GM19035 (cell line): ENCODE results near the gene N4BP2.
"Not testable (repeated sequence)": the region's sequence is repeated elsewhere in the genome, so short reads cannot be mapped to it uniquely, and the experiment has no call there.

ENCODE experiments used
- ATAC-seq: cut with Tn5 transposase; IDR thresholded peaks from one replicate; pipeline ENCODE4 v1.9.1; 2021; ENCODE audit not compliant: unreplicated experiment

N4BP2 gene

DNA sequence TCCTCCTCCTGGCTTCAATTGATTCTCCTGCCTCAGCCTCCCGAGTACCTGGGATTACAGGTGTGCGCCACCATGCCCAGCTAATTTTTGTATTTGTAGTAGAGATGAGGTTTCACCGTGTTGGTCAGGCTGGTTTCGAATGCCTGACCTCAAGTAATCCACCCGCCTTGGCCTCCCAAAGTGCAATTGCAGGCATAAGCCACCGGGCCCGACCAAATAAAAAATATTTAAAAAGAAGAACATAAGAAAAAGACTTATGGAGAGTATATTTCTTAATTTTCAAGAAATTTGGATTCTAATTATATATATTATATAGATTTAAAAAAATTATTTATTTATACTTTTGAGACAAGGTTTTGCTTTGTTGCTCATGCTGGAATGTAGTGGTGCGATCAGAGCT lies 29.8 kb downstream of the N4BP2 start:
- no peak for ATAC-seq

GRCh38 chr4:40087799-40088366 lies 31.2 kb downstream of the N4BP2 start:
- ATAC-seq: no peak

DNA sequence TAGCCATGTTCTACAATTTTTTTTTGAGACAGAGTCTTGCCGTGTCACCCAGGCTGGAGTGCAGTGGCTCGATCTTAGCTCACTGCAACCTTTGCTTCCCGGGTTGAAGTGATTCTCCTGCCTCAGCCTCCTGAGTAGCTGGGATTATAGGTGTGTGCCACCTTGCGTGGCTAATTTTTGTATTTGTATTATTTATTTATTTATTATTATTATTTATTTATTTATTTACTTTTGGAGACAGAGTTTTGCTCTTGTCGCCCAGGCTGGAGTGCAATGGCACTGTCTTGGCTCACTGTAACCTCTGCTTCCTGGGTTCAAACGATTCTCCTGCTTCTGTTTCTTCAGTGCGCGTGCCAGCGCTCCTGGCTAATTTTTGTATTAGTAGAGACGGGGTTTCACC lies 36.8 kb downstream of the N4BP2 start:
- not testable (repeated sequence) for ATAC-seq

- ATAC-seq: no peak
Measured at GRCh38 chr4:40099010-40099409, 42.4 kb downstream of the N4BP2 start.

- not testable (repeated sequence) for ATAC-seq
Measured at GRCh38 chr4:40107150-40107549, 50.5 kb downstream of the N4BP2 start.

DNA sequence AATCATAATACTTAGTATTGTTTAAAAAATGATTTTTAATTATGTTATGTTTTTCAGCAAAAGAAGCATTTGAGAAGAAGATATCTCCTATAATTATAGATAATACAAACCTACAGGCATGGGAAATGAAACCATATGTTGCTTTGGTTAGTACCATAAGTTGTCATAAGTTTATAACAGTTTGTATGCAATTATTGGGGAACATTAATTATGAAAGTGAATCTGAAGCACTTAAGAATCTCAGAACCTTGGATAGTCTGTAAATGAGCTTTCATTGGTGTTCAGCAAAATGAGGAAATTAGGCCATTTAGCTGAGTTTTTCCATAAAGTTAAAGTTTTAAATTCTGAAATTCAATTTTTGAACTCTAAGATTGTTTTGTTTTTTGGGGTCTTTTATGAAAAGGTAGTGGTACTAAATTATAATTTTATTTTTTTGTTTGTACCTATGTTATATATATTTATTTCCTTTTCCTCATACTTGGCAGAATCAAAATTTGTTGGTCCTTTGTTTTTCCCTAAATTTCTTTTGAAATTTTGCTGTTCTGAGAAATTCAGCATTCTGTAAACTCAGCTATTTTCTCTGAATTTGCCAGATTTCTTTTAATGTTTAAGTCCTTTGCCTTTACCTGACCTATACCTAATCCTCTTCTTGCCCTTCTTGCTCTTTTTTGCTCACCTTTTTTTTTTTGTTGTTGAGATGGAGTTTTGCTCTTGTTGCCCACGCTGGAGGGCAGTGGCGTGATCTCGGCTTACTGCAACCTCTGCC lies 55.6 kb downstream of the N4BP2 start:
- no peak for ATAC-seq

DNA sequence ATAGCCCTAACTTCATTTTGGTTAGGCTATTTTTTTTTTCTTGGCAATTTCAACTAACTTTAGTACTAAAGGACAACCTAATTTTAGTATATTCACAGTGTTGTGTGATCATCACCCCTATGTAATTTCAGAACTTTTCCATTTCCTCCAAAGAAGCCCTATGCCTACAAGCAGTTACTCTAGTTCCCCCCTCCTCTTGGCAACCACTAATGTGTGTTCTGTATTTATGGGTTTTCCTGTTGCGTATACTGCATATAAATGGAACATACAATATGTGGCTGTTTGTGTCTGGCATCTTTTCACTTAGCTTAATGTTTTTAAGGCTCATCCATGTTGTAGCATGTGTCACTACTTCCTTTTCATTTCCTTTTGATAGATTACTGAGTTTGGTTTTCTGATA lies 57.6 kb downstream of the N4BP2 start:
- ATAC-seq: no peak

- ATAC-seq: no peak
Measured at GRCh38 chr4:40118861-40119260, 62.2 kb downstream of the N4BP2 start.

GRCh38 chr4:40119344-40119743 lies 62.7 kb downstream of the N4BP2 start:
- no peak for ATAC-seq

DNA sequence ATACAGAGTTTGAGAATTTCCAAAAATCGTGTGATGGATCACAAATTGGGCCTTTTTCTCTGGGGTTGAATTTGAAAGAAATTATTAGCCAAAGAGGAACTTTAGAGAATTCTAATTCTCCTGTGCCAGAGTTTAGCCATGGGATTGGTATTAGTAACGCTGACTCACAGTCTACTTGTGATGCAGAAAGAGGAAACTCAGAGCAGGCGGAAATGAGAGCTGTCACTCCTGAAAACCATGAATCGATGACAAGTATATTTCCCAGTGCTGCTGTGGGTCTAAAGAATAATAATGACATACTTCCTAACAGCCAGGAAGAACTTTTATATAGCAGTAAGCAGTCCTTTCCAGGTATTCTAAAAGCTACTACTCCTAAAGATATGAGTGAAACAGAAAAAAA lies 64.9 kb downstream of the N4BP2 start:
- ATAC-seq: no peak

- no peak for ATAC-seq
Measured at GRCh38 chr4:40122941-40123340, 66.3 kb downstream of the N4BP2 start.

GRCh38 chr4:40124690-40125089 lies 68.0 kb downstream of the N4BP2 start:
- no peak for ATAC-seq

DNA sequence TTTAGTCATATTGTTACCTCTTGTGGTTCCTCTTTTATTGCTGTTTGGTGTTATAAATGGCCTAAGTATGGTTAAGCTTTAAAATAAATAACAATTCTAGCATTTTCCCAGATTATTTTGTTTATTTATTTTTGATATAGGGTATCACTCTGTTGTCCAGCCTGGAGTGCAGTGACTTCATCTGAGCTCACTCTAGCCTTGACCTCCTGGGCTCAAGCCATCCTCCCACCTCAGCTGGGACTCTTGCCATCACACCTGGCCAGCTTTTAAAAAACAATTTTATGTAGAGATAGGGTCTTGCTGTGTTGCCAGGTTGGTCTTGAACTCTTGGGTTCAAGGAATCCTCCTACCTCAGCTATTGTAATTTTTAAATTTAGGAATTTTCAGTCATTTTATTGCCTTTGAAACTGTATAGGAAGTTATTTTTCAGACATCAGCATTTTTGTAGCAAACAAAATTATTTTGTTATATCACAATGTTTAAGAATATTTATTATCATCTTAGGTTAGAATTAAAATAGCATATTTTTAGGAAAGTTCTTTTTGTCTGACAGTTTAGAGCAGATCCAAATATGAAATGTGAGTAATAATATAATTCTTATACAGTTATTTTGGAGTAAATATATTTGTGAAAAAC lies 73.9 kb downstream of the N4BP2 start:
- ATAC-seq: no peak

GRCh38 chr4:40132816-40133215 lies 76.2 kb downstream of the N4BP2 start:
- no peak for ATAC-seq

DNA sequence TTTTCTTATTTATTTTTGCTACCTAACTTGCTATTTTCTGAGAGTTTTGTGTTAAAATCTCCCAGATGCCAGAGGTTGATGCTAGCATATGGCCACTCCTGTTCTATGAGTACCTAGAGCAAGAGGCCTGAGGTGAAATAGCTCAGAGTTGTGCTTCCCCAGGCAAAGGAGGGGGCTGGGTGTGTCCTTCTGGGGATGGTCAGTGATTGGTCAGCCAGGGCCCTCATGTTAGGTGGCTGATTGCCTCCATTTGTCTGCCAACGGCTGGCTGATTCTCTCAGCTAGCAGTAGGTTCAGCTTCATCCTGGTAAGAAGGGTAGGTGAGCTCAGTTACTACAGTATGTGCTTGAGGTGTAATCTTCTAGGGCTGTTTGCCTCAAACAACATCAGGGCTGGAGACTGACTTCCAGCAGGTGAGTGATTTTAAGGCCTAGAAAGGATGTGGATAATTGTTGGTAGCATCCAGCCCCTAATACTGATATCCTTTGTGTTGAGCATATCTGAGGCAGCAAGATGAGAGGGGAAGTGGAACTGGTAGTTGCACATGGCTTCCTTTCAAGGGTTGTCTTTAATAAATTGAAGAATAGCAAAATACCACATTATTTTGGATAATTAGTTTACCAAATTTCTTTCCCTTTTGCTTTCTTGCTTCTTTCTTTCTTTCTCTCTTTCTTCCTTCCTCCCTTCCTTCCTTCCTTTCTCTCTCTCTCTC lies 77.7 kb downstream of the N4BP2 start:
- no peak for ATAC-seq

GRCh38 chr4:40136202-40136601 lies 79.6 kb downstream of the N4BP2 start:
- not testable (repeated sequence) for ATAC-seq

- ATAC-seq: no peak
Measured at GRCh38 chr4:40140196-40140595, 83.5 kb downstream of the N4BP2 start.

- ATAC-seq: not testable (repeated sequence)
Measured at GRCh38 chr4:40140597-40140996, 83.9 kb downstream of the N4BP2 start.

- ATAC-seq: no peak
Measured at GRCh38 chr4:40143926-40144508, 87.4 kb downstream of the N4BP2 start.

- ATAC-seq: no peak
Measured at GRCh38 chr4:40144716-40145115, 88.1 kb downstream of the N4BP2 start.

DNA sequence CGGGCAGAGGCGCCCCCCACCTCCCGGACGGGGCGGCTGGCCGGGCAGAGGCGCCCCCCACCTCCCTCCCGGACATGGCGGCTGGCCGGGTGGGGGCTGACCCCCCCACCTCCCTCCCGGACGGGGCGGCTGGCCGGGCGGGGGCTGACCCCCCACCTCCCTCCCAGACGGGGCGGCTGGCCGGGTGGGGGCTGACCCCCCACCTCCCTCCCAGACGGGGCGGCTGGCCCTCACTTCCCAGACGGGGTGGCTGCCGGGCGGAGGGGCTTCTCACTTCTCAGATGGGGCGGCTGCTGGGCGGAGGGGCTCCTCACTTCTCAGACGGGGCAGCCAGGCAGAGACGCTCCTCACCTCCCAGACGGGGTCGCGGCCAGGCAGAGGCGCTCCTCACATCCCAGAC lies 90.8 kb downstream of the N4BP2 start:
- not testable (repeated sequence) for ATAC-seq
